Right atrium auricular region (tissue), 2 donors: ENCODE data around the gene SCAPER. TPM values are rescaled to one million over a fixed set of nuclear protein-coding genes. Genes with fewer than 3 reads are reported as not detected.

ENCODE experiments used
- DNase-seq: peaks from one replicate; pipeline ENCODE4 v3.0.0-alpha.2; 2019; ENCODE audit warnings: low spot score
- H3K27ac ChIP-seq, 2 donors: fragments of 200-600 bp; sonication (generic); 1 replicate in 1 of 2; 2 replicates in 1 of 2; pipeline ENCODE4 v1.5.1; 2016 to 2019
- H3K27me3 ChIP-seq, 2 donors: fragments of 200-600 bp; sonication (generic); one replicate each; pipeline versions ENCODE4 v1.5.1 to v1.6.0; 2017 to 2019
- H3K36me3 ChIP-seq: fragments of 200-600 bp; sonication (generic); one replicate; pipeline ENCODE4 v1.5.1; 2016
- H3K4me1 ChIP-seq, 2 donors: fragments of 200-600 bp; sonication (generic); one replicate each; pipeline versions ENCODE4 v1.5.1 to v1.6.0; 2017 to 2019
- H3K4me3 ChIP-seq, 2 donors: fragments of 200-600 bp; sonication (generic); 1 replicate in 1 of 2; 2 replicates in 1 of 2; pipeline ENCODE4 v1.5.1; 2017 to 2019; ENCODE audit warnings: mild to moderate bottlenecking in 1 of 2, moderate library complexity in 1 of 2
- H3K9me3 ChIP-seq, 2 donors: fragments of 200-600 bp; sonication (generic); one replicate each; pipeline ENCODE4 v1.5.1; 2019
- total RNA-seq, 2 donors: library from RNA; depleted of rRNA; stranded (reverse); fragments of >200 nt; gene quantifications; one replicate each; pipeline ENCODE4 v1.1.0, GENCODE V29; 2016
- TF ChIP-seq, protein P1 (sequence below), 2 donors: fragments of 200-600 bp; sonication (generic); IDR thresholded peaks; one replicate each; pipeline ENCODE4 v1.5.1; 2019; ENCODE audit warnings: antibody characterized with exemption in 2 of 2

Gene SCAPER
- total RNA-seq, 2 donors from 2014 or later: 20.5 to 52.3 TPM

DNA sequence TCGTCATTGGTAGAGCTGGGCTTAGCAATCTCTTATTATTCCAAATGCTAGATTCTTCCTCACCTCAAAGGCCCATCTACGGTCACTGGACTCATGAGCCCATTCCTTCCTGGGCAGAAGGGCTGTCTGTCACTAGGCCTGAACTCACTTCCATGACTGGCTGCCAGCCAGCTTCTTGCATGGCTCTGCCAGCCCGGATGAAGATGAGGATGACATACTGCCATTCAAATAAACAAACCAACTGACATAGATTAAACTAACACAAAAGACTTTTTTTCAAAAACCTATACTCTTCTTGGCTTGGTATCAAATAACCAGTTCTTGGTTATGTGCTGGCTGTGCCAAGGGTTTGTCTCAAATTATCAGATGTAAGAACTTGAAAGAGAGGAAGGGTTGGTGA lies 544.7 kb downstream of the SCAPER start:
- TF ChIP-seq, protein P1, sequence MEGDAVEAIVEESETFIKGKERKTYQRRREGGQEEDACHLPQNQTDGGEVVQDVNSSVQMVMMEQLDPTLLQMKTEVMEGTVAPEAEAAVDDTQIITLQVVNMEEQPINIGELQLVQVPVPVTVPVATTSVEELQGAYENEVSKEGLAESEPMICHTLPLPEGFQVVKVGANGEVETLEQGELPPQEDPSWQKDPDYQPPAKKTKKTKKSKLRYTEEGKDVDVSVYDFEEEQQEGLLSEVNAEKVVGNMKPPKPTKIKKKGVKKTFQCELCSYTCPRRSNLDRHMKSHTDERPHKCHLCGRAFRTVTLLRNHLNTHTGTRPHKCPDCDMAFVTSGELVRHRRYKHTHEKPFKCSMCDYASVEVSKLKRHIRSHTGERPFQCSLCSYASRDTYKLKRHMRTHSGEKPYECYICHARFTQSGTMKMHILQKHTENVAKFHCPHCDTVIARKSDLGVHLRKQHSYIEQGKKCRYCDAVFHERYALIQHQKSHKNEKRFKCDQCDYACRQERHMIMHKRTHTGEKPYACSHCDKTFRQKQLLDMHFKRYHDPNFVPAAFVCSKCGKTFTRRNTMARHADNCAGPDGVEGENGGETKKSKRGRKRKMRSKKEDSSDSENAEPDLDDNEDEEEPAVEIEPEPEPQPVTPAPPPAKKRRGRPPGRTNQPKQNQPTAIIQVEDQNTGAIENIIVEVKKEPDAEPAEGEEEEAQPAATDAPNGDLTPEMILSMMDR (IDR thresholded peaks at IDR 0.05): no peak
- H3K27ac ChIP-seq: no peak overlapping the region
- no peaks in the 10 kb centered on the region for H3K9me3 ChIP-seq
- H3K4me3 ChIP-seq: no peak overlapping the region
- H3K36me3 ChIP-seq: no peaks in the 10 kb centered on the region
- no peaks in the 10 kb centered on the region for H3K4me1 ChIP-seq
- DNase-seq: no peak
- no peaks in the 10 kb centered on the region for H3K27me3 ChIP-seq

DNA sequence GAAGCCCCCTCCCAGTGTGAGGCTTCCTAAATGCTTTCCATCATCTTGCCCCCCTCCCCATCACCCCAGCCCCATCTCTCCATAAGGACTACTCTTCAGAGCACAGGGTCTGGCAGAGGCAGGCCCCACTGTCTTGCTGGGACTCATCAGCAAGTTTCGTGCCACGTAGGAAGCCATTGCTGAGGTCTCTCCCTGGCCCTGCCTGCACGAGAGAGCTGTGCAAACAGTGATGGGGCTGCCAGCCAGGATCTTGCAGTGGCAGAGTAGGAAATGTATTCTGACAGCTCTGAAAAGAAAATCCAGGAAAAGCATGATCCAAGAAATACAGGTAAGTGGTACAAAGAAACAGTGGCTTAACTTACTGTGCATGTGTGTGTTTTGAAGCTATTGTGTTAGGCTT lies 546.0 kb downstream of the SCAPER start:
- no peaks in the 10 kb centered on the region for H3K4me1 ChIP-seq
- no peaks in the 10 kb centered on the region for H3K9me3 ChIP-seq
- TF ChIP-seq, protein P1 (IDR thresholded peaks at IDR 0.05): no peak

DNA sequence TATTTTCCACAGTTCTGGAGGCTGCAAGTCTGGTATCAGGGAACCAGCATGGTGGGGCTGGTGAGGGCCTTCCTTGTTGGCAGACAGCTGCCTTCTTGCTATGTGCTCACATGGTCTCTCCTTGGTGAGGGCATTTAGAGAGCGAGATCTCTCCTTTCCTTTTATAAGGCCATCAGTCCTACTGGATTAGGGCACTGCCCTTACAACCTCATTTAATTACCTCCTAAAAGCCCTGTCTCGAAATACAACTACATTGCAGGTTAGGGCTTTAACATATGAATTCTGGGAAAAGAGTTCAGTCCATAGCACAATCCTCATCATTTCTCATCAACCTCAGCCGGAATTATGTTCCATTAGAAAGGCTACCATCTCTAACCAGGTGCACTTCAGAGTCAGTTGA lies 546.7 kb downstream of the SCAPER start:
- Histone ChIP-seq H3K27me3 (no peaks in the 10 kb centered on the region), H3K27ac (no peak overlapping the region), H3K4me1 (no peaks in the 10 kb centered on the region), H3K36me3 (no peaks in the 10 kb centered on the region), H3K9me3 (no peaks in the 10 kb centered on the region), H3K4me3 (no peak overlapping the region)
- TF ChIP-seq, protein P1 (IDR thresholded peaks at IDR 0.05): no peak
- no peak for DNase-seq

More for the DNA sequence above, 546.0 kb downstream of the SCAPER start:
- Histone ChIP-seq H3K36me3 (no peaks in the 10 kb centered on the region), H3K27ac (no peak overlapping the region), H3K27me3 (no peaks in the 10 kb centered on the region), H3K4me3 (no peak overlapping the region)
- no peak for DNase-seq

- TF ChIP-seq, protein P1 (IDR thresholded peaks at IDR 0.05): no peak
- no peak overlapping the region for H3K4me3 ChIP-seq
These were observed 550.2 kb downstream of the SCAPER start for GRCh38 chr15:76354823-76355440.

DNA sequence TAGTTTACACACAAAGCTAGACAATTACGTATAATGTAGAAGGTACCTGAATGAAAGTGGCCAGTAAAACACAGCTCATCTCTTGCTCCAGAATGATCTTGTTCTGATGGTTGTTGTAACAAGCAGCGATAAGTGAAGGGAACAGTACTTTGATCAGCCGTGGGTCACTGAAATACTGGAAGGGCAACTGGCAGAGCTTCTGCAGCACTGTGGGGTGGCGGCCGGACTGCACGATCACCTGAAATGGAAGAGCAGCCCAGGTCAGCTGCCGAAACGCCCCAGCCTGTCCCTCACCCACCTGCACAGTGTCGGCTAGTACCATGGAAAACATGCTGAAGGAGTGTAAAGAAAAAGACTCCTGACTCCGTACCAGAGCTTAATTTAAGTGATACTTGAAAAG lies 551.2 kb downstream of the SCAPER start:
- TF ChIP-seq, protein P1 (IDR thresholded peaks at IDR 0.05): no peak
- H3K36me3 ChIP-seq: no peaks in the 10 kb centered on the region
- H3K9me3 ChIP-seq: no peaks in the 10 kb centered on the region
- H3K4me3 ChIP-seq: no peak overlapping the region
- no peaks in the 10 kb centered on the region for H3K27me3 ChIP-seq
- no peak for DNase-seq
- H3K27ac ChIP-seq: no peak overlapping the region
- H3K4me1 ChIP-seq: no peaks in the 10 kb centered on the region

More at GRCh38 chr15:76354823-76355440, 550.2 kb downstream of the SCAPER start:
- DNase-seq: no peak
- Histone ChIP-seq H3K36me3 (no peaks in the 10 kb centered on the region), H3K27me3 (no peaks in the 10 kb centered on the region), H3K27ac (no peak overlapping the region), H3K4me1 (no peaks in the 10 kb centered on the region), H3K9me3 (no peaks in the 10 kb centered on the region)

- H3K9me3 ChIP-seq: no peaks in the 10 kb centered on the region
- DNase-seq: no peak
- H3K27ac ChIP-seq: no peak overlapping the region
- no peaks in the 10 kb centered on the region for H3K4me1 ChIP-seq
- no peaks in the 10 kb centered on the region for H3K27me3 ChIP-seq
- TF ChIP-seq, protein P1 (IDR thresholded peaks at IDR 0.05): no peak
- no peaks in the 10 kb centered on the region for H3K36me3 ChIP-seq
- no peak overlapping the region for H3K4me3 ChIP-seq
These were observed 552.0 kb downstream of the SCAPER start for GRCh38 chr15:76353023-76353577.
